Measurements from ENCODE around the gene CDK10. TPM values are rescaled to one million over a fixed set of nuclear protein-coding genes. Genes with fewer than 3 reads are reported as not detected.

The CDK10 gene
- total and polyA plus RNA-seq, 9 of the 15 experiments (the other 6 are each of a cell fraction or from before 2014, with no cell fraction given): 2.0 to 85.1 (median 40.1) TPM

- TF ChIP-seq GABPB2 (CRISPR knock-in tag; conservative IDR thresholded peaks at IDR 0.05): no peak
- no peak for TF ChIP-seq TAL1 (IDR thresholded peaks at IDR 0.05)
- TF ChIP-seq MLLT1 (IDR thresholded peaks at IDR 0.05): no peak
- no peak for TF ChIP-seq MAX (CRISPR knock-in tag; IDR thresholded peaks at IDR 0.05)
- TF ChIP-seq ATF3 (IDR thresholded peaks at IDR 0.05): no peak
- TF ChIP-seq ATF3 (CRISPR knock-in tag; conservative IDR thresholded peaks at IDR 0.05): 0 out of 2 replicates have a peak, but pooled peaks have one; percentile 19
- TF ChIP-seq EGR1 (conservative IDR thresholded peaks at IDR 0.05): no peak
- TF ChIP-seq PREB (CRISPR knock-in tag; IDR thresholded peaks at IDR 0.05): 0 out of 2 replicates have a peak, but pooled peaks have one; percentile 73
- no peak for TF ChIP-seq TCF3 (CRISPR knock-in tag; IDR thresholded peaks at IDR 0.05)
- TF ChIP-seq ZNF324 (CRISPR knock-in tag; IDR thresholded peaks at IDR 0.05): no peak
- TF ChIP-seq RB1 (IDR thresholded peaks at IDR 0.05; ENCODE audit: low read depth): no peak
- TF ChIP-seq NCOA6 (IDR thresholded peaks at IDR 0.05): no peak
- no peak for TF ChIP-seq E4F1 (CRISPR knock-in tag; IDR thresholded peaks at IDR 0.05; ENCODE audit: borderline replicate concordance)
- no peak for TF ChIP-seq ZNF121 (CRISPR knock-in tag; conservative IDR thresholded peaks at IDR 0.05)
These were observed 34.0 kb downstream of the CDK10 start (continued) for GRCh38 chr16:89720551-89720812.
